Measurements from ENCODE around the gene CPEB3.
"Not testable (repeated sequence)": the region's sequence is repeated elsewhere in the genome, so short reads cannot be mapped to it uniquely, and the experiment has no call there.

Gene CPEB3

GRCh38 chr10:92141147-92141546, 149.7 kb downstream of the CPEB3 start:
- not testable (repeated sequence) for DNase-seq (ENCODE audit: low spot score)

- DNase-seq (ENCODE audit: low spot score) = not testable (repeated sequence)
Measured at GRCh38 chr10:92134049-92134448, 156.8 kb downstream of the CPEB3 start.

- DNase-seq (ENCODE audit: low spot score) = no peak
Measured at GRCh38 chr10:92131275-92131820, 159.5 kb downstream of the CPEB3 start.

GRCh38 chr10:92130622-92131274, 160.1 kb downstream of the CPEB3 start:
- DNase-seq (ENCODE audit: low spot score) = no peak

GRCh38 chr10:92126100-92126650, 164.7 kb downstream of the CPEB3 start:
- DNase-seq (ENCODE audit: low spot score) = no peak

- no peak for DNase-seq (ENCODE audit: low spot score)
Measured at GRCh38 chr10:92125144-92125543, 165.7 kb downstream of the CPEB3 start.

GRCh38 chr10:92124616-92125143, 166.2 kb downstream of the CPEB3 start:
- no peak for DNase-seq (ENCODE audit: low spot score)

GRCh38 chr10:92124020-92124419, 166.9 kb downstream of the CPEB3 start:
- DNase-seq (ENCODE audit: low spot score) = no peak

GRCh38 chr10:92122941-92123450, 167.9 kb downstream of the CPEB3 start:
- DNase-seq (ENCODE audit: low spot score) = no peak

- DNase-seq (ENCODE audit: low spot score) = no peak
Measured at GRCh38 chr10:92121686-92122492, 169.0 kb downstream of the CPEB3 start.

GRCh38 chr10:92119340-92119739, 171.5 kb downstream of the CPEB3 start:
- no peak for DNase-seq (ENCODE audit: low spot score)

GRCh38 chr10:92114917-92115316, 176.0 kb downstream of the CPEB3 start:
- DNase-seq (ENCODE audit: low spot score) = not testable (repeated sequence)

- DNase-seq (ENCODE audit: low spot score) = no peak
Measured at GRCh38 chr10:92113911-92114600, 176.8 kb downstream of the CPEB3 start.

GRCh38 chr10:92112462-92112861, 178.4 kb downstream of the CPEB3 start:
- no peak for DNase-seq (ENCODE audit: low spot score)

- no peak for DNase-seq (ENCODE audit: low spot score)
Measured at GRCh38 chr10:92111336-92111939, 179.4 kb downstream of the CPEB3 start.

- DNase-seq (ENCODE audit: low spot score) = no peak
Measured at GRCh38 chr10:92110039-92110794, 180.7 kb downstream of the CPEB3 start.

- no peak for DNase-seq (ENCODE audit: low spot score)
Measured at GRCh38 chr10:92108747-92109146, 182.1 kb downstream of the CPEB3 start.

GRCh38 chr10:92108120-92108519, 182.8 kb downstream of the CPEB3 start:
- no peak for DNase-seq (ENCODE audit: low spot score)

GRCh38 chr10:92103376-92104090, 187.3 kb downstream of the CPEB3 start:
- no peak for DNase-seq (ENCODE audit: low spot score)

Measured in activated CD4-positive, alpha-beta T cell treated with anti-CD3 and anti-CD28 coated beads, Interleukin-2, Interleukin-4, amounts not matched to agents 100 ng/mL and 50 ng/mL, durations not matched to agents 16 hours and 8 hours (primary cell).